SK-N-SH treated with all-trans-retinoic acid at 6 μM for 48 hours (cell line): Measurements from ENCODE around the gene KRTAP10-1.

Source experiments
- ATAC-seq: fragments of 200-7000 bp; cut with Tn5 transposase; 3 replicates; pipeline ENCODE4 v1.9.1; 2020; ENCODE audit warnings: mild to moderate bottlenecking, moderate library complexity
- ARNTL ChIP-seq: fragments of 450-650 bp; formaldehyde crosslinking; IDR thresholded peaks from 2 replicates; pipeline ENCODE4 v1.5.0; 2020; ENCODE audit warnings: low read depth, mild to moderate bottlenecking, moderate library complexity, borderline replicate concordance
- BACH2 ChIP-seq: fragments of 250-450 bp; sonication (Bioruptor Pico); IDR thresholded peaks from 2 replicates; pipeline ENCODE4 v1.9.0; 2021; ENCODE audit warnings: mild to moderate bottlenecking, borderline replicate concordance
- CSDC2 ChIP-seq: fragments of 250-450 bp; sonication (Bioruptor Pico); IDR thresholded peaks from 2 replicates; pipeline ENCODE4 v1.5.0; 2020; ENCODE audit warnings: mild to moderate bottlenecking, moderate library complexity
- ESRRG ChIP-seq: fragments of 250-450 bp; sonication (Bioruptor Pico); IDR thresholded peaks from 2 replicates; pipeline ENCODE4 v1.6.1; 2021; ENCODE audit warnings: mild to moderate bottlenecking
- GLIS3 ChIP-seq: fragments of 250-450 bp; sonication (Bioruptor Pico); IDR thresholded peaks from 2 replicates; pipeline ENCODE4 v1.5.0; 2020; ENCODE audit warnings: mild to moderate bottlenecking, moderate library complexity
- ISL1 ChIP-seq: fragments of 250-450 bp; sonication (Bioruptor Pico); IDR thresholded peaks from 2 replicates; pipeline ENCODE4 v2.1.2; 2022; ENCODE audit warnings: mild to moderate bottlenecking, moderate library complexity
- OSR1 ChIP-seq: fragments of 250-450 bp; sonication (Bioruptor Pico); IDR thresholded peaks from 2 replicates; pipeline ENCODE4 v1.8.0; 2022; ENCODE audit warnings: moderate library complexity, mild to moderate bottlenecking, inconsistent platforms
- POU6F1 ChIP-seq: fragments of 250-450 bp; sonication (Bioruptor Pico); IDR thresholded peaks from 2 replicates; pipeline ENCODE4 v1.8.0; 2021; ENCODE audit warnings: low read depth, mild to moderate bottlenecking, moderate library complexity, borderline replicate concordance
- PPARA ChIP-seq: fragments of 250-450 bp; sonication (Bioruptor Pico); IDR thresholded peaks from 2 replicates; pipeline ENCODE4 v1.5.0; 2020; ENCODE audit warnings: mild to moderate bottlenecking, borderline replicate concordance
- RARB ChIP-seq: fragments of 250-450 bp; sonication (Bioruptor Pico); IDR thresholded peaks from 2 replicates; pipeline ENCODE4 v1.8.0; 2021; ENCODE audit warnings: mild to moderate bottlenecking, moderate library complexity
- SNAI2 ChIP-seq: fragments of 250-450 bp; sonication (Bioruptor Pico); IDR thresholded peaks from 2 replicates; pipeline ENCODE4 v1.5.0; 2020; ENCODE audit warnings: mild to moderate bottlenecking, moderate library complexity
- TCF4 ChIP-seq: fragments of 250-450 bp; sonication (Bioruptor Pico); IDR thresholded peaks from 2 replicates; pipeline ENCODE4 v1.8.0; 2021; ENCODE audit warnings: mild to moderate bottlenecking, moderate library complexity, borderline replicate concordance
- TOX ChIP-seq: fragments of 250-450 bp; sonication (Bioruptor Pico); IDR thresholded peaks from 2 replicates; pipeline ENCODE4 v1.8.0; 2021; ENCODE audit warnings: mild to moderate bottlenecking, moderate library complexity, borderline replicate concordance
- ZC3H10 ChIP-seq: fragments of 250-450 bp; sonication (Bioruptor Pico); IDR thresholded peaks from 2 replicates; pipeline ENCODE4 v1.5.1; 2021; ENCODE audit warnings: mild to moderate bottlenecking, moderate library complexity
- ZFP3 ChIP-seq: fragments of 250-450 bp; sonication (Bioruptor Pico); IDR thresholded peaks from 2 replicates; pipeline ENCODE4 v1.5.0; 2020; ENCODE audit warnings: mild to moderate bottlenecking, moderate library complexity
- ZFP30 ChIP-seq: fragments of 450-650 bp; formaldehyde crosslinking; IDR thresholded peaks from 2 replicates; pipeline ENCODE4 v1.5.0; 2022; ENCODE audit warnings: mild to moderate bottlenecking, moderate library complexity
- ZNF565 ChIP-seq: fragments of 450-650 bp; formaldehyde crosslinking; conservative IDR thresholded peaks from 2 replicates; pipeline ENCODE4 v1.5.0; 2020; ENCODE audit warnings: low read depth, mild to moderate bottlenecking, moderate library complexity
- ZNF8 ChIP-seq: fragments of 450-650 bp; formaldehyde crosslinking; IDR thresholded peaks from 2 replicates; pipeline ENCODE4 v1.5.0; 2020; ENCODE audit warnings: mild to moderate bottlenecking, moderate library complexity
- TF ChIP-seq, protein P1 (sequence below): fragments of 250-450 bp; sonication (Bioruptor Pico); IDR thresholded peaks from 2 replicates; pipeline ENCODE4 v1.5.0; 2020; ENCODE audit warnings: mild to moderate bottlenecking, moderate library complexity
- TF ChIP-seq, protein P2 (sequence below): fragments of 250-450 bp; sonication (Bioruptor Pico); IDR thresholded peaks from 2 replicates; pipeline ENCODE4 v1.5.1; 2021; ENCODE audit warnings: mild to moderate bottlenecking, moderate library complexity
- TF ChIP-seq, protein P3 (sequence below): fragments of 250-450 bp; sonication (Bioruptor Pico); IDR thresholded peaks from 2 replicates; pipeline ENCODE4 v1.5.1; 2020; ENCODE audit warnings: low read depth, mild to moderate bottlenecking, moderate library complexity

Gene KRTAP10-1

GRCh38 chr21:44525391-44526095 lies 14.5 kb downstream of the KRTAP10-1 start:
- no peak for ATAC-seq
- no peak for TF ChIP-seq PPARA
- TF ChIP-seq, protein P1, sequence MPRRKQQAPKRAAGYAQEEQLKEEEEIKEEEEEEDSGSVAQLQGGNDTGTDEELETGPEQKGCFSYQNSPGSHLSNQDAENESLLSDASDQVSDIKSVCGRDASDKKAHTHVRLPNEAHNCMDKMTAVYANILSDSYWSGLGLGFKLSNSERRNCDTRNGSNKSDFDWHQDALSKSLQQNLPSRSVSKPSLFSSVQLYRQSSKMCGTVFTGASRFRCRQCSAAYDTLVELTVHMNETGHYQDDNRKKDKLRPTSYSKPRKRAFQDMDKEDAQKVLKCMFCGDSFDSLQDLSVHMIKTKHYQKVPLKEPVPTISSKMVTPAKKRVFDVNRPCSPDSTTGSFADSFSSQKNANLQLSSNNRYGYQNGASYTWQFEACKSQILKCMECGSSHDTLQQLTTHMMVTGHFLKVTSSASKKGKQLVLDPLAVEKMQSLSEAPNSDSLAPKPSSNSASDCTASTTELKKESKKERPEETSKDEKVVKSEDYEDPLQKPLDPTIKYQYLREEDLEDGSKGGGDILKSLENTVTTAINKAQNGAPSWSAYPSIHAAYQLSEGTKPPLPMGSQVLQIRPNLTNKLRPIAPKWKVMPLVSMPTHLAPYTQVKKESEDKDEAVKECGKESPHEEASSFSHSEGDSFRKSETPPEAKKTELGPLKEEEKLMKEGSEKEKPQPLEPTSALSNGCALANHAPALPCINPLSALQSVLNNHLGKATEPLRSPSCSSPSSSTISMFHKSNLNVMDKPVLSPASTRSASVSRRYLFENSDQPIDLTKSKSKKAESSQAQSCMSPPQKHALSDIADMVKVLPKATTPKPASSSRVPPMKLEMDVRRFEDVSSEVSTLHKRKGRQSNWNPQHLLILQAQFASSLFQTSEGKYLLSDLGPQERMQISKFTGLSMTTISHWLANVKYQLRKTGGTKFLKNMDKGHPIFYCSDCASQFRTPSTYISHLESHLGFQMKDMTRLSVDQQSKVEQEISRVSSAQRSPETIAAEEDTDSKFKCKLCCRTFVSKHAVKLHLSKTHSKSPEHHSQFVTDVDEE (CRISPR knock-in tag), result no peak
- TF ChIP-seq ZNF8, result no peak
- TF ChIP-seq ESRRG (CRISPR knock-in tag), result no peak
- TF ChIP-seq CSDC2 (CRISPR knock-in tag), result no peak
- TF ChIP-seq ISL1, result no peak
- TF ChIP-seq ZC3H10, result no peak
- TF ChIP-seq ZNF565, result no peak
- TF ChIP-seq RARB, result no peak
- no peak for TF ChIP-seq GLIS3 (CRISPR knock-in tag)
- no peak for TF ChIP-seq TCF4 (CRISPR knock-in tag)
- no peak for TF ChIP-seq POU6F1 (CRISPR knock-in tag)
- TF ChIP-seq BACH2, result no peak

DNA sequence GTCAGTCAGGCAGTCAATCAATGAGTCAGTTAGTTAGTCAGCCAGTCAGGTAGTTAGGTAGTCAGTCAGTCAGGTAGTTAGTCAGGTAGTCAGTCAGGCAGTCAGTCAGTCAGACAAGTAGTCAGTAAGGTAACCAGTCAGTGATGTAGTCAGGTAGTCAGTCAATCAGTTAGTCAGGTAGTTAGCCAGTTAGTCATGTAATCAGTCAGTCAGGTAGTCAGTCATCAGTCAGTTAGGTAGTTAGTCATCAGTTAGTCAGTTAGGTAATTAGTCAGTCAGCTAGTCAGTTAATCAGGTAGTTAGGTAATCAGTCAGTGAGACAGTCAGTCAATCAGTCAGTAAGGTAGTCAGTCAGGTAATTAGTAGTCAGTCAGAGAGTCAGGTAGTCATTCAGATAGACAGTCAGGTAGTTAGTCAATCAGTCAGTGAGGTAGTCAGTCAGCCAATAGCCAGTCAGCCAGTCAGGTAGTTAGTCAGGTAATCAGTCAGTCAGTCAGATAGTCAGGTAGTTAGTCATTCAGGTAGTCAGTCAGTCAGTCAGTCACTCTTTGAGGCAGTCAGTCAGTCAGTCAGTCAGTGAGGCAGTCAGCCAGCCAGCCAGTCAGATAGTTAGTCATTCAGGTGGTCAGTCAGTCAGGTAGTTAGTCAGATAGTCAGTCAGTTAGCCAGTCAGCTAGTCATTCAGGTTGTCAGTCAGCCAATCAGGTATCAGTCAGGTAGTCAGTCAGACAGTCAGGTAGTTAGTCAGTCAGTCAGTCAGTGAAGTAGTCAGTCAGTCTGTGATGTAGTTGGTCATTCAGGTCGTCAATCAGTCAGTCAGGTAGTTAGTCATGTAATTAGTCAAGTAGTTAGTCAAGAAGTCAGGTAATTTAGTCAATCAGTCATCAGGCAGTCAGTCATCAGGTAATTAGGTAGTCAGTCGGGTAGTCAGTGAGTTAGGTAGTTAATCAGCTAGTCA lies 15.3 kb downstream of the KRTAP10-1 start:
- no peak for TF ChIP-seq TOX (CRISPR knock-in tag)
- no peak for TF ChIP-seq ZFP3
- TF ChIP-seq, protein P2, sequence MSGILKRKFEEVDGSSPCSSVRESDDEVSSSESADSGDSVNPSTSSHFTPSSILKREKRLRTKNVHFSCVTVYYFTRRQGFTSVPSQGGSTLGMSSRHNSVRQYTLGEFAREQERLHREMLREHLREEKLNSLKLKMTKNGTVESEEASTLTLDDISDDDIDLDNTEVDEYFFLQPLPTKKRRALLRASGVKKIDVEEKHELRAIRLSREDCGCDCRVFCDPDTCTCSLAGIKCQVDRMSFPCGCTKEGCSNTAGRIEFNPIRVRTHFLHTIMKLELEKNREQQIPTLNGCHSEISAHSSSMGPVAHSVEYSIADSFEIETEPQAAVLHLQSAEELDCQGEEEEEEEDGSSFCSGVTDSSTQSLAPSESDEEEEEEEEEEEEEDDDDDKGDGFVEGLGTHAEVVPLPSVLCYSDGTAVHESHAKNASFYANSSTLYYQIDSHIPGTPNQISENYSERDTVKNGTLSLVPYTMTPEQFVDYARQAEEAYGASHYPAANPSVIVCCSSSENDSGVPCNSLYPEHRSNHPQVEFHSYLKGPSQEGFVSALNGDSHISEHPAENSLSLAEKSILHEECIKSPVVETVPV (CRISPR knock-in tag), result no peak
- no peak for TF ChIP-seq RARB
- ATAC-seq, result no peak

DNA sequence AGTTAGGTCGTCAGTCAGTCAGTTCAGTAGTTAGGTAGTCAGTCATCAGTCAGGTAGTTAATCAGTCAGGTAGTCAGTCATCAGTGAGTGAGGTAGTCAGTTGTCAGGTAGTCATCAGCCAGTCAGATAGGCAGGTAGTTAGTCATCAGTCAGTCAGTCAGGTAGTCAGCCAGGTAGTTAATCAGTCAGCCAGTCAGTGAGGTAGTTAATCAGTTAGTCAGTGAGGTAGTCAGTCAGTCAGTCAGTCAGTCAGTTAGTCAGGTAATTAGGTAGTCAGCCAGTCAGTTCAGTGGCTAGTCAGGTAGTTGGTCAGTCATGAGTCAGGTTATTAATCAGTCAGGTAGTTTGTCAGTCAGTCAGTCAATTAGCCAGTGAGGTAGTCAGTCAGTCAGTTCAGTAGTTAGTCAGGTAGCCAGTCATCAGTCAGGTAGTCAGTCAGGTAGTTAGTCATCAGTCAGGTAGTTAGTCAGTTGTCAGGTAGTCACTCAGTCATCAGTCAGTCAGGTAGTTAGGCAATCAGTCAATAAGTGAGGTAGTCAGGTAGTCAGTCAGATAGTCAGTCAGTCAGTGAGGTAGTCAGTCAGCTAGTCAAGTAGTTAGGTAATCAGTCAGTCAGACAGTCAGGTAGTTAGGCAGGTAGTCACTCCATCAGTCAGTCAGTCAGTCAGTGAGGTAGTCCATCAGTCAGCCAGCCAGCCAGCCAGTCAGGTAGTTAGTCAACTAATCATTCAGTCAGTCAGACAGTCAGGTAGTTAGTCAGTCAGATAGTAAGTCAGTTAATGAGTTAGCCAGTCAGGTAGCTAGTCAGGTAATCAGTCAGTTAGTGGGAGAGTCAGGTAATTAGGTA lies 16.2 kb downstream of the KRTAP10-1 start:
- ATAC-seq, result no peak
- TF ChIP-seq, protein P2 (CRISPR knock-in tag), result no peak
- TF ChIP-seq ZC3H10 (no peak), GLIS3 (CRISPR knock-in tag) (no peak), TCF4 (CRISPR knock-in tag) (no peak), BACH2 (no peak), OSR1 (CRISPR knock-in tag) (no peak), ZNF565 (no peak), SNAI2 (CRISPR knock-in tag) (no peak), PPARA (no peak), CSDC2 (CRISPR knock-in tag) (no peak), ISL1 (no peak), ESRRG (CRISPR knock-in tag) (no peak), ZFP3 (no peak), ARNTL (CRISPR knock-in tag) (no peak), TOX (CRISPR knock-in tag) (no peak), ZFP30 (no peak), RARB (no peak)
- TF ChIP-seq, protein P3, sequence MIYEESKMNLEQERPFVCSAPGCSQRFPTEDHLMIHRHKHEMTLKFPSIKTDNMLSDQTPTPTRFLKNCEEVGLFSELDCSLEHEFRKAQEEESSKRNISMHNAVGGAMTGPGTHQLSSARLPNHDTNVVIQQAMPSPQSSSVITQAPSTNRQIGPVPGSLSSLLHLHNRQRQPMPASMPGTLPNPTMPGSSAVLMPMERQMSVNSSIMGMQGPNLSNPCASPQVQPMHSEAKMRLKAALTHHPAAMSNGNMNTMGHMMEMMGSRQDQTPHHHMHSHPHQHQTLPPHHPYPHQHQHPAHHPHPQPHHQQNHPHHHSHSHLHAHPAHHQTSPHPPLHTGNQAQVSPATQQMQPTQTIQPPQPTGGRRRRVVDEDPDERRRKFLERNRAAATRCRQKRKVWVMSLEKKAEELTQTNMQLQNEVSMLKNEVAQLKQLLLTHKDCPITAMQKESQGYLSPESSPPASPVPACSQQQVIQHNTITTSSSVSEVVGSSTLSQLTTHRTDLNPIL (CRISPR knock-in tag), result no peak
- TF ChIP-seq, protein P1 (CRISPR knock-in tag), result no peak
